KMS-11 (cell line): Measurements from ENCODE around the gene ARAP3.
"Not testable (repeated sequence)": the region's sequence is repeated elsewhere in the genome, so short reads cannot be mapped to it uniquely, and the experiment has no call there.

Experiments used
- H2AFZ ChIP-seq: fragments of 200-600 bp; sonication (generic); 2 replicates; pipeline ENCODE4 v1.6.1; 2016; ENCODE audit warnings: antibody characterized with exemption, mixed run types, low read depth
- H3K27ac ChIP-seq: fragments of 200-600 bp; sonication (generic); 2 replicates; pipeline ENCODE4 v1.6.1; 2016; ENCODE audit warnings: mild to moderate bottlenecking, mixed run types
- H3K27me3 ChIP-seq: fragments of 200-600 bp; sonication (generic); 2 replicates; pipeline ENCODE4 v1.6.1; 2017; ENCODE audit warnings: mild to moderate bottlenecking, low read depth, mixed run types, moderate library complexity; ENCODE audit not compliant: insufficient read depth
- H3K36me3 ChIP-seq: fragments of 200-600 bp; sonication (generic); 2 replicates; pipeline ENCODE4 v1.6.1; 2017; ENCODE audit warnings: mild to moderate bottlenecking, mixed run types; ENCODE audit not compliant: insufficient read depth
- H3K4me1 ChIP-seq: fragments of 200-600 bp; sonication (generic); 2 replicates; pipeline ENCODE4 v1.6.1; 2016; ENCODE audit warnings: mild to moderate bottlenecking, low read depth, mixed run types; ENCODE audit not compliant: poor library complexity, severe bottlenecking
- H3K4me2 ChIP-seq: fragments of 200-600 bp; sonication (generic); 2 replicates; pipeline ENCODE4 v1.7.0; 2016; ENCODE audit warnings: mild to moderate bottlenecking, mixed run types
- H3K4me3 ChIP-seq: fragments of 200-600 bp; sonication (generic); IDR thresholded peaks from 2 replicates; pipeline ENCODE4 v1.6.1; 2017; ENCODE audit warnings: low read depth, low read length, mixed read lengths; ENCODE audit not compliant: insufficient read depth
- H3K79me2 ChIP-seq: fragments of 200-600 bp; sonication (generic); 2 replicates; pipeline ENCODE4 v1.6.1; 2016; ENCODE audit warnings: low read depth, mixed run types; ENCODE audit not compliant: insufficient read depth
- H3K9ac ChIP-seq: fragments of 200-600 bp; sonication (generic); 2 replicates; pipeline ENCODE4 v1.6.1; 2016; ENCODE audit warnings: mild to moderate bottlenecking, mixed run types
- H4K20me1 ChIP-seq: fragments of 200-600 bp; sonication (generic); 2 replicates; pipeline ENCODE4 v1.6.1; 2016; ENCODE audit warnings: mild to moderate bottlenecking, mixed run types; ENCODE audit not compliant: insufficient read depth
- CTCF ChIP-seq: fragments of 200-600 bp; sonication (generic); conservative IDR thresholded peaks from 2 replicates; pipeline ENCODE4 v1.6.1; 2017; ENCODE audit warnings: low read depth, mild to moderate bottlenecking, antibody characterized with exemption, low read length, moderate library complexity, mixed read lengths

Gene ARAP3

GRCh38 chr5:141681695-141682641, at the start of gene ARAP3:
ARAP3 (minus strand) TSS chr5:141682230; CDS start chr5:141680486, 1,744 bp downstream.
- no peak within 1 kb of the TSS for H3K27ac ChIP-seq
- H3K36me3 ChIP-seq = no peaks in the 10 kb centered on the region
- no peaks in the 10 kb centered on the region for H3K79me2 ChIP-seq
- H3K9ac ChIP-seq = no peak within 1 kb of the TSS
- peak within 1 kb of the TSS; percentile 52 for H2AFZ ChIP-seq
- peaks cover 8% of the 10 kb centered on the region; the same call in 1 of the 2 replicates for H3K27me3 ChIP-seq
- no peak within 1 kb of the TSS for H3K4me3 ChIP-seq
- peak within 1 kb of the TSS; percentile 63 for H3K4me2 ChIP-seq
- no peak for TF ChIP-seq CTCF
- H3K4me1 ChIP-seq = no peaks in the 10 kb centered on the region
- no peaks in the 10 kb centered on the region for H4K20me1 ChIP-seq

GRCh38 chr5:141729387-141730006, 47.5 kb upstream of the ARAP3 start:
- peaks cover 4% of the 10 kb centered on the region; the same call in 1 of the 2 replicates for H3K27me3 ChIP-seq
- H2AFZ ChIP-seq = no peak overlapping the region
- TF ChIP-seq CTCF = no peak
- H3K4me3 ChIP-seq = no peak overlapping the region
- no peak overlapping the region for H3K9ac ChIP-seq
- H3K36me3 ChIP-seq = no peaks in the 10 kb centered on the region
- no peaks in the 10 kb centered on the region for H4K20me1 ChIP-seq
- H3K4me1 ChIP-seq = no peaks in the 10 kb centered on the region
- no peaks in the 10 kb centered on the region for H3K79me2 ChIP-seq
- no peak overlapping the region for H3K27ac ChIP-seq
- no peak overlapping the region for H3K4me2 ChIP-seq

GRCh38 chr5:141725891-141726290, 43.9 kb upstream of the ARAP3 start:
- no peak for TF ChIP-seq CTCF
- Histone ChIP-seq H3K79me2 (no peaks in the 10 kb centered on the region), H3K4me1 (no peaks in the 10 kb centered on the region), H2AFZ (no peak overlapping the region), H3K4me3 (no peak overlapping the region), H3K4me2 (no peak overlapping the region), H3K27ac (no peak overlapping the region), H3K9ac (no peak overlapping the region), H3K36me3 (no peaks in the 10 kb centered on the region), H4K20me1 (no peaks in the 10 kb centered on the region), H3K27me3 (peaks cover 4% of the 10 kb centered on the region; the same call in 1 of the 2 replicates)

- not testable (repeated sequence) for H3K79me2 ChIP-seq, H4K20me1 ChIP-seq, H3K27me3 ChIP-seq, H3K4me1 ChIP-seq, H3K36me3 ChIP-seq, H3K9ac ChIP-seq, H3K4me2 ChIP-seq, H3K4me3 ChIP-seq, H2AFZ ChIP-seq, H3K27ac ChIP-seq
These were observed 43.1 kb upstream of the ARAP3 start for GRCh38 chr5:141725174-141725573.
